H4 (cell line): ENCODE data around the gene UBR4. TPM values are rescaled to one million over a fixed set of nuclear protein-coding genes. Genes with fewer than 3 reads are reported as not detected.

Experiments
- DNase-seq: peaks from one replicate; pipeline ENCODE4 v3.0.0-alpha.2; 2015; ENCODE audit warnings: low spot score
- total RNA-seq: library from RNA; depleted of rRNA; stranded (reverse); fragments of >200 nt; shearing (Covaris generic); gene quantifications from 2 replicates; pipeline ENCODE4 v1.2.3, GENCODE V29; 2014

UBR4 gene
- total RNA-seq, 1 experiment from 2014 or later = 39.2 TPM

DNA sequence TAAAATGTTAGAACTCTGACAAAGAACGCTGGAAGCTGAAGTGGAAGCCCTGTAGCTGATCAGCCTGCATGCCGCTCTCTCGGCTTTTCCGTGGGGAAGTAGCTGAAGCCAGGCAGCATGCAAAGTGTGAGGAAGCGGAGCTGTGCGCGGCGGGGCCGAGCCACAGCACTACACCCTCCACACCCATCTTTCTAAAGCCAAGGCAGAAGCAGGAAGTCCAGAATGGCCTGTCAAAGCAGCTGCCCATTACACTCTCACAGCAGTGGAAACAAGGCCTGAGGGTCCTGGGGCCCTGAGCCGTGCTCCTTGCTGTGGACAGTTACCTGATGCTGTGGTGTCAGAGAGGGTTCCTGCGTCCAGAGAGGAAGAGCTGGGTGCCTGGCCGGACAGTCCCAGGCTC, 69.6 kb downstream of the UBR4 start:
- no peak for DNase-seq

DNA sequence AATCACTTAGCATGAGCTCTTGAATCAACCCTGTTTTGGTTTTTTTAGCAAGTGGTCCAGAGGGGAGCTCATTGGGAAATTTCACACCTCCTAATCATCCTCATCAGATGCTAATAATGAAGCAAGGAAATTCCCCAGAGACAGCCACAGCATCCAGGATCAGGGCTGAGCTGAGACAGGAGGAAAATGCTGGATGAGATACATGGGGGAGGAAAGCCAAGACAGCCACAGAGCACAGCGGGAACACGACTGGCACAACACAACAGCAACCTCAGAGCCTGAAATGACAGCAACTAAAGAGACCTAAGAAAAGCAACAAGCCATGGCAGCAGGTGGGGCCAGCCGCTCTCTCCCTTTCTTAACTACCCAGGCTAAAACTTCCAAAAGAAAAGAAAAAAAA, 70.4 kb downstream of the UBR4 start:
- DNase-seq = no peak

DNA sequence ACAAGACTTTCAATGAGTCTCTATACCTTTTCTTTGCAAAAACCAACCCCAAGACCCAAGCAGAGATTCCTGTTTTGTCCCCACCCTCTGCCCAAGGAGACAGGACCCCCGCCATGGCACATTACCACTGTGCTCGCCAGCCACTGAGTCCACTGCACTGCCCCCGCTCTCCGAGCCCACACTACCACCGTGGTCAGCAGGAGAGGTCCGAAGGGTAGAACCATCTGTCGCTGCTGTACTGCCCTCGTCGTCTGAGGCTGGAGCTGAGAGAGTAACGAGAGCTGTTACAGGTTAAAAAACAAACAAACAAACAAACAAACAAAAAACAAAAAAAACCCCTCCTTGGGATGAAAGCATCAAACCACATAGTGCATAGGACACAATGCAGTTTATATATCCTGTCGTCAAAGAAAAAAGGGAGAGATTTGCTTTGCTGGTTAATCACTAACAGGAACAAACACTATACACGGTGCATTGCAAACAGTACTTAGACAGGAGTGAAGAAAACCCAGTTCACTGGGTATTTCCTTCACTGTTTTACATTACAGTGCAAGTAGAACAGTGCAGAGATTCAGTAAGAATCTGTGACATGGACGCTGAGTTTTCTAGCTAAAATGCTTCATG, 71.0 kb downstream of the UBR4 start:
- no peak for DNase-seq

DNA sequence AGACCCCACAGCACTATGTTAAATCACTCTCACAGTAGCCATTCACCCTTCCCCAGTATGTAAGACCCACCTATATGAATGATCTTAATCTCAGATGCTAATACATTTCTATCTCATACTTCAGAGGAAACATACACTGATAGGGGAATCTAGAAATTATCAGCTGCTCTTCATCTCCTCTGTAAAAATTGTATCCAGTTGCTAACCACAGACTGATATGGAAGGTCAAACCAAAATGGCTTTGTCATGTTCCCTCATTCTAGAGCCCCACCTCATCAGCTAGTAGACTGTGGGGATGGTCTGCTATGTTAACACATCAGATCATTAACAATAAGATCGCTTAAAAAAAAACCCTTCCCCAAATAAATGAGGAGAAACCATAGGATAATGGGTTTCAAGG, 71.7 kb downstream of the UBR4 start:
- DNase-seq = no peak

DNA sequence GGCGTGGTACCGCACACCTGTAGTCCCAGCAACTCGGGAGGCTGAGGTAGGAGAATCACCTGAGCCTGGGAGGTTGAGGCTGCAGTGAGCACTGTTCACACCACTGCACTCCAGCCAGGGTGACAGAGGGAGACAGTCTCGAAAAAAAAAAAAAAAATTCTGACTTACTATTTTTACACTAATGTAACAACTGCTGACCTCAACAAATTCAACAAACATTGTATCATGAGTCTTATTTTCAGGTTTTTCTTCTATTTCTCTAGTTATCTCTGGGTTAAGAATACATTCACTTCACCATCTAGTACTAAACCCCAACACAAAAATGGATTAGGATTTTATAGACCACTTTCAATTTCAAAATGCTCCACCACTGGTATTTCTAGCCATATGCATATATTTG, 72.9 kb downstream of the UBR4 start:
- DNase-seq = no peak

DNA sequence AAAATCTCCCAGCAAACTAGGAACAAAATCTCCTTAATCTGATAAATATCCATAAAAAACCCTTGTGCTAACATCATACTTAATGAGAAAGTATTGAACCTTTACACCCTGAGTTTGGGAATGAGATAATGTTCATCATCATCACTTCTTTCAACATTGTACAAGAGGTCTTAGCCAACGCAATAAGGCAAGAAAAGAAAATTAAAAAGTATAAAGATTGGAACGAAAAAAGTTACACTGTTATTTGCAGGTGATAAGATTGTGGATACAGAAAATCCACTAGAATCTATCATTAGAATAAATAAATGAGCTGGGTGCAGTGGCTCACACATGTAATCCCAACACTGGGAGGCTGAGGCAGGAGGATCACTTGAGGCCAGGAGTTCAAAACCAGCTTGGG, 76.7 kb downstream of the UBR4 start:
- no peak for DNase-seq

DNA sequence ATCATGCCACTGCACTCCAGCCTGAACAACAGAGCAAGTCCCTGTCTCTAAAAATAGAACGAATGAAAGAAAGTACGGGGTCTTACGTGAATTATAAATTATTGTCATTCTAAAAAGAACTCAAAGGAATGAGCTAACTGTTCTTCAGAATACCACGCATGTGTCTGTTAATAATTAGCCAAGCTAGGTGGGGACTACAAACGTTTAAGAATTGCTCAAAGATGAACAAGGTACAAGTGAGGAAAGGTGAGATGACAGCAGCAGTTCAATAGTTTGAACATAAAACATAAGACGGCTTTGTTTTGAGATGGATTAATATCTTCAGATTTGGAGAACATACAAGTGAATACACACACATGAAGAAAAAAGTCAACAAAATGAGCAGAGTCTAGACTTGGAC, 79.6 kb downstream of the UBR4 start:
- DNase-seq = no peak

DNA sequence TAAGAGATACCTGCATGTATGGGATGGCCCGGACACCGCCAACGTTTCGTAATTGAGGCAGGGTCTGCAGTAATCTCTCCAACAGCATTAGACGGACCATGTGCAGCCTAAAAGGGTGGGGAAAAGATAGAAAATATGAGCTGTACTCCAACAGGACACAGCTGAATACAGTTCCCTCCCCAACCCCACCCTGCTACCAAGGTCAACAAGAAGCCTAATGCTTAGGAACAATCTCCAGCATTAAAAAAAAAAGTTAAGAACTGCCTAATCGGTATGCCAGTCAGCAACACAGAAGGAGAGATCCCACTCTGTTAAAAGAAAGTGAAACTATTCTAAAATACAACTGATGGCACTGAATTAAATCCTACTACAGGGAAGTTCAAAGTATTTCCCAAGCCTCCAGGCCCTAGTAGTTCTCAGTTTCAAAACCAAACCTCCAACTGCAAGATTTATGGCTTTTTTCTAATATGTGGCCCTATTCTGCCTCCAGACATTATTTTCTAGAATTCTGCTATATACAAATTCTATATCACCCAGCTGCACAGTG, 81.0 kb downstream of the UBR4 start:
- no peak for DNase-seq

DNA sequence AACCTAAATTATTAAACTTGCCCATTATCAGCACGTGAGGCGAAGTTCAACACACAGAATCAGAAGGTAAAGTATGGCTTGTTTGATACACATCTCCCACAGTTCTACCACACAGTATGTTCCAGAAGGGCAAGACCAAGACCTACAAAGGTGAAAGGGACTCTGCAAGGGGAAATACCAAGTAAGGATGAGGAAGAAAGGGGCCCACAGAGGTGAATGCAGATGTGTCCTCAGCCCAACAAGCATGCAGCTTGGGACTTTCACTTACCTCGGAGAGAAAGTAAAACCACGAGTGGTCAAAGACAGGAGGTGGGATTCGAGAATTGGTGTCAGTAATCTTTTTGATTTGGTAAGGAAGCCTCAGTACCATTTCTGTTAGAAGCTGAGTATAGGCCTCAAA, 85.8 kb downstream of the UBR4 start:
- no peak for DNase-seq

DNA sequence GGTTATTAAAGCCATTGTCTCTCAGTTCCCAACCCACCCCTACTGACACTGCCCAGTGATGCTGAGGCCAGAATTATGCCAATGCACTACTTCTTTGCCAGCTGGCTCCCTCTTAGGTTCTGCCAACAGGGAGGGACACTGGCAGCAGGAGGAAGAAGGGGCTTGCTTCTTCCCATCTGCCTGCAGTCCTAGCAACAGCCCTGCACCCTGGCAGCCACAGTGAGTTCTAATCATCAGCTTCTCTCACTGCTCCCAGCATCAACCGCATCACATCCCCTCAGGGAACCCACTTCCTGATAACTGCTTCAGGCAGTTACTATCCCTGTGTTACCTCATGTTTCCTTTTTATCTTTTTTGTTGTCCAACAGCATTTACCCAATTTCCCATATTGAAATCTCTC, 86.2 kb downstream of the UBR4 start:
- DNase-seq = no peak

DNA sequence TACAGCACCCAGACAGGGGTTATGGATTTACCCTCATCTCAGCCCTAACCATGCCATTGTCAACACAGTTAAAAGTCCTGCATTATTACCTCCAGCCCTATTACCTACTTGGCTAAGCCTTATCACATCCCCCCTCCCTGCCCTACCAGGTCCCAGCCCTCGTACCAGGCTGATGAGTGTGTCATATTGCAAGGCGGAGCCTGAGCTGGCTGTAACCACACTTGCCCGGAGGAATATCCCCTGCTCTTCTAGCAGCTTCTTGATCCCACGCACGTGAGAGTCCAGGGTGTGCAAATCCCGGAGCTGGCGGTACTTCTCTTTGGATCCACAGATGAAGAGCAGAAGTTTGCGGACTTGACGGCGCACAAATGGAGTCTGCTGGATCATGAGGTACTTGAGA, 87.4 kb downstream of the UBR4 start:
- DNase-seq = no peak

DNA sequence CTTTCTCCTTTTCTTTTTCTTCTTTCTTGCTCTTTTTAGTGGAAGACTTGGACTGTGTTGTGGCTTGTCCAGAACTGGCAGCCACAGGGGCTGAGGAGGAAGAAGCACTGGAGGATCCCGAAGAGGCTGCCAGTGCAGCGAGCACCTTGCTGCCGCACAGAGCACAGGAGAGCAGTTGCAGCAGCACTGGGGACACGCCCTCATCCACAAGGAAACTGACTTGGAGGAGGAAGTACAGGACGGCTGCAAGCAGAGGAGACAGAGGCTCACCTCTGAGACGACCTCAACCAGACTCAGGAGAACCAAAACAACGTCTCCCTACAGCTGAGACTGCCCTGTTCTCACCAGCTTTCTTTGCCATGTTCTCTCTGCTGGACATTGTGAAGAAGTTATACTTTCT, 88.9 kb downstream of the UBR4 start:
- no peak for DNase-seq

DNA sequence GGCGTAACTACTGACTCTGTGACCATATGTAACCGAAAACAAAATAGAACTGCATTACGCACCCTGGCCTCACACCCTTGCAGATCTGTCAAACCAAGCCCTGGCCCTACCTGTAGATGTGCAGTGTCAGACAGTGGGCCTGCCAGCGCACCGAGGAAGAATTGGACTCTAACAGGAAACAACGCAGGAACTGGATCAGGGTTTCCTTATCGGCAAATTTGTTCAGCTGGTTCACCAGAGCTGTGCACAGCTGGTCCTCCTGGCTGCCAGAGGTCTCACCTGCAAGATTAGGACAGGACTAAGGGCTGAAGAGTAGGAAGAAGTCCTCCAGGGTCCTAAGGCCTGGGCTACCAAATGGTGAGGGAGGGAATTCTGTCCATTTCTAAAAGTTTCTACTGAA, 90.0 kb downstream of the UBR4 start:
- DNase-seq = no peak

DNA sequence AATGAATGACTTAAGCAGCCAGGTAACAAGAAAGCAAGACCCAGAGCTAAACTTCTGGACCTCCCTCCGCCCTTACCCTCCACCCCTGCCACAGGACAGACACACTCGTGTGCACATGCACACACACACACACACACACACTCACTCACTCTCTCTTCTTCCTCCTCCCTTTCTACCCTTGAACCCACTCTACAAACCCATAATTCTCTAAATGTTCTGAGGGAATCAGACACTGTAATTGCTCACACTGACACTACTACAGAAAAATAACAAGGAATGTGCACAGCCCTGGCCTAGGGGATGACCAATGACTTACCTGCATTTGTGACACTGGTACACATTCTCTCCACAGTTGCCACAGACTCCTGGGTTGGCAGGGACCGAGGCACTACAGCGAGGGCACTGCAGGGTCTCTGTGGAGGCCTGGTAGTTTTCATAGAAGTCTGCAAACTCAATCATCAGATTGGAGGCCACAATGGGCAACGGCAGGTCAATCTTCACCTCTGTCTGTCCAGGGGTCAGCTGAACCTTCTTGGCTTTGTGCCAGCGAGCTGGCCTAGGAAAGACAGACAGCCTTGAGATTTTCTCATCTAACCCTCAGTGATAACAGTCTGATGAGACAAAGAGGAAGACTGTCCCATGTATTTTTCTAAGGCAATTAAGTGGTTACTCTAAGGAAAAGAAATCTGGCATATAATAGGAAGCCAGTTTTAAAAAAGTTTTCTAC, 94.8 kb downstream of the UBR4 start:
- no peak for DNase-seq

DNA sequence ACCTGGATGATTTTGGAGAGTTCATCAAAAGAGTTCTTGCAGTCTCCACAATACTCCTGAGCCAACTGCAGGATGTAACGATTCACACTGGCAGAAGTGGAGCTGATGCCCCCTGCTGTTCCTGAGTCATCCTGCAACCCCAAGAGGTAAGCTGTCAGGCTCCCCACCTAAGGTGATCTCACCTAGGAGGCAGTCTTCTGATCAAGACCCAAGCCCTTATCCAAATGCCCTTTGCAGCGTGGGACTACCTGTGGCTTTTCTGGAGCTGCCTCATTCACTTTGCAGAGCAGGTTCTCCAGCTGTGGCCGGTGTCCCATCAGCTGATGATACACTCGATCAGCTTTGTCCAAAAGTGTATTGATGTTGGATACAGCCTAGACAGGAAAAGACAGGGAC, 96.4 kb downstream of the UBR4 start:
- DNase-seq = peak; percentile 35

DNA sequence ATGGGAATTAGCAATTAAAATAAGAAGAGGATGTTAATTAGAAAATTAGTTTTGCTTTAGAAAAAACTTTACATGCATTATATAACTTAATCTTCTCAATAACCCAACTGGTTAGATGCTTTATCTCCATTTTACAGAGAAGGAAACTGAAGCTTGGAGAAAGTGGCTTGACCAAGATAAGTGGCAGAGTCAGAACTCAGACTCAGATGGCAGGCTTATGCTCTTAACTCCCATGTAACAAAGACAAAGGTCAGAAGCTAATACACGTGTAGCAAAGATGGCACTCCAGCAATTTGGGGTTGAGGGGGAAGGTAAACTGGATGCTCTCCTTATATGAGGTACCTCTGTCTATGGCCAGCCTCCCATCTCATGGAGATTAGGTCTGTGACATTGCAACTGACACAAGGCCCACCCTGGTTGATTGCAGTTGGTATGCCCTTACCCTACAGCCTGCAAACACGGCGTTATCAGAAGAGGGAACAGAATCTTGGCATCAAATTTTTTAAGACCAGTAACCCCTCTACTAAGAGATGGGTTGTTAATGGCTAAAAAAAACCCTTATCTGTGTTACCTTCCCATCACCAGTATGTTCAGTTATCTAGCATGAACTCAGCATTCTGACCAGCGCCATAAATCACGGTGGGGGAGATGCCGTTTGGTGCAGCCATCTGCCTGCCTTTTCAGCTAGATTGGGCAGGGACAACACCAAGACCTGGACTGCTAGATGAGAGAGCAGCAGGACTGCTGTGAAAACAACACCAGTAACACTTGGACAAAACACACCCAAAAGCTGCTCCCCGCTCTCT, 97.0 kb downstream of the UBR4 start:
- no peak for DNase-seq

DNA sequence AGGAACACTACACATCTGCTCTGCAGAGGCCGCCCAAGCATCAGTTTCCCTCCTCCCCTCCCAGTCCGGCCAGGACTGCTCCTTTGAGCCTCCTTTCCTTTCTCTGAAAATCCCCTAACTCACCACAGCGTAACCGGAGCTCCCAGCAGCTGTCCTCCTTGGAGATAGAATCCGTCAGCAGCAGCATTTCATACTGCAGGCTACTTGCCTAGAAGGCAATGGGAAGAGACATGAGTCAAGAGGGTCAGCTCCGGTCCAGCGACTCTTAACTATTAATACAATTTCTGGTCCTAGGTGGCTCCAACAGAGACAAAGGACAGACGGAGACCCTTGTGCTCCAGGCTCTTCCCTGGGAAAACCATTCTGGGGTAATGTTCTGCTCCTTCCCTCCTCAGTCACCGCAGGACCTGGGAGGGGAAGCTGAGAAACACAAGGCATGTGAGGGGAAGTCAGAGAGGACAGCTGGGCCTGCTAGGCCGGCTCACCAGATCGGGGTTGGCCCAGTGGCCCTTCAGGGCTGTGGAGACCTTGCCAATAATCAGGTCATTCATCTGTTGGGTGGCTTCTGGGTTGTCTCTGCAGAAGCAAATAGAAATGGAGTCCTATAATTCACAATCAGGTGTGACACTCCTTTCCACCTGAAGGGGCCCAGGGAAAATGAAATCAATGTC, 99.7 kb downstream of the UBR4 start:
- no peak for DNase-seq

DNA sequence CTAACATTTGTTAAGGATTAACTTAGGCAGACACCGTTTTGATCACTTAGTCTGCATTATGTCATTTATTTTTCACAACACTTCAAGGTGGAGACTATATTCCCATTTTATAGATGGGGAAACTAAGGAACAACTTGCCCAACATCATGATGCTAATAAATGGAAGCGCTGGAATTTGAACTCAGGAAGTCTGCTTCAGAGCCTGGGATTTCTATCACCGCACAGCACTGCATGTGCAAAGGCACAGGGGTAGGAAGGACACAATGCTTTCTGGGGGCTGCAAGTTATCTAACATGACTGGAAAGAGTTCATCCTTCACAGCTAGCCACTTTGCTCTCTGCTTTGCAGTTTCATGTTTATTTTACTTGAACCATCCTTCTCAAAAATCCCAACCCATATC, 100.5 kb downstream of the UBR4 start:
- no peak for DNase-seq

DNA sequence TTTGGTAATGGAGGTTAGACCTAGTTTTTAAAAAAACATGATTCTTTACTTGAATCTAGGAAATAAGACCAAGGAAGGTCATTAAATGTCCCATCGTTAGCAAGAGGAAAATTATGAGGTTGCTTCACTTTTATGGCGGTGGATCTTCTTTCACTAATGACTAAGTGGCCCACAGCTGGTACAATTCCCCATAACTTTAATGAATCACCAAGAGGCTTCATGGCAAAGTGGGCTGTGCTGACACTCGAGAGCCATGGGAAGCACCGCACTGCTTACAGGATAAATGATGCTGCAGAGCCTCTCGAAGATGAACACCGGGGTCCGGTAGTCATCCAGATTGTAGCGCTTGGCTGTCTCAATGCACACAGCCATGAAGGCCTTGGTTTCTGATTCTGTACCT, 108.8 kb downstream of the UBR4 start:
- DNase-seq = no peak

DNA sequence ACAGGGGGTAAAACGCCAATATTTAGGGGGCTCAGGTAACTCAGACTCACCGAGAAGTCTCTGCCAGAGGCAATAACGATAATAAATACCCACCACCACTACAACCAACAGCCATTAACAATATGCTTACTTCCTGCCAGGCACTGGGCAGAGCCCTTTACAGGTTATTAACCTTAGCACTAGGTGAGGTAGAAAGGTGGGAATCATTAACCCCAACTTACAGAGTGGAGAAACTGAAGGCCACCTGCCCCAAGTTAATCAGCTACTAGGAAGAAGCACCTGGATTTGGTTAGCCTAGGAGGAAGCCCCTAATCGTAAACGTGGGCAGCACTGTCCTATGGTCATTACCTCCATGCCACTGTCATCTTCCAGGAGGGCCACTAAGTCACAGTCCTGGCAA, 110.0 kb downstream of the UBR4 start:
- DNase-seq = no peak

DNA sequence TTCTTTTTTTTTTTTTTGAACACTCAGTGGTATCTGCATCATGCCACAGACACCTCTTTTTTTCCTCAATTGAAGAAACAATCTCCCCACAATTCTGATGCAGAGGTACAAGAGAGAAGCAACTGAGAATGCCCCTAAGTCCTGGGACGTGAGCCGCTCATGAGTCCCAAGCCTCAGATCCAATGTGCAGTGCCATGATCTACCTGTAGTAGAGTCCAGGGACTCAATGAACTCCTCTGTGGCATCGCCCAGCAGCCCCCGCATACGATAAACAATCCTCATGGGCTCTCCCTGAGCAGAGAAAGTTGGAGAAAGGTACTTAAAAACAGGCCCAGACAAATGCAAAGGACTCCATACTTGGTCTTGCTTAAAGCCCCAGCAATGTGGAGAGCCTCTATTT, 113.1 kb downstream of the UBR4 start:
- no peak for DNase-seq
